Mammary epithelial cell (primary cell): Measurements from ENCODE around the gene PLXNB3.

Experiments
- EZH2 ChIP-seq: IDR thresholded peaks from 2 replicates; pipeline ENCODE4 v1.6.1; 2012; ENCODE audit warnings: low read length, inconsistent platforms, borderline replicate concordance
- TF ChIP-seq, protein P1 (sequence below), 2 donors: IDR thresholded peaks in 1 of 2; conservative IDR thresholded peaks in 1 of 2; 2 replicates each; pipeline ENCODE4 v1.5.1; 2011 to 2012; ENCODE audit warnings: inconsistent platforms in 2 of 2, low read length in 2 of 2, mild to moderate bottlenecking in 2 of 2, control low read depth in 1 of 2, low read depth in 1 of 2; ENCODE audit not compliant: insufficient read depth in 1 of 2; ENCODE audit errors: extremely low read depth in 1 of 2

DNA sequence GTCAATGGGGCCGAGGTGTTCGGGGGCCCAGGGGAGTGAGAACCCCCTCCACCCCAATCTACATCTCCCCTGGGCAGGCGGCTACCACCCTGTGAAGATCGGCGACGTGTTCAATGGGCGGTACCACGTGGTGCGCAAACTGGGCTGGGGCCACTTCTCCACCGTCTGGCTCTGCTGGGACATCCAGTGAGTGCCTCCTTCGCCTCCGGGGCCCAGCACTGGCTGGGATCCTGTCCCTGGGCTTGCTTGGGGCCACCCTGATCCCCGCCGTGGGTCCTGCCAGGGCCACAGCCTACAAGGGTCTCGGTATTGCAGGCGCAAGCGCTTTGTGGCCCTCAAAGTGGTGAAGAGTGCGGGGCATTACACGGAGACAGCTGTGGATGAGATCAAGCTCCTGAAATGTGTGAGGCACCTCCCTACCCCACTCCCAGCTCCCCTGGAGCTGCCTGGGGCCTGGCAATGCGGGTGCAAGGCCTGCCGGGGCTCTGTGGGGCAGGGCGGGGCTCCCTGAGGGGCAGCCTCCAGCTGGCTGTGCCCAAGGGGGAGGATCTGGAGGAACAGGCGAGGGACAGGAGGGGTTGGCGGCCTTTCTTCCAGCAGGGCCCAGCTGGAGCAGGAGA is 17.5 kb downstream of the PLXNB3 start:
- TF ChIP-seq, protein P1, sequence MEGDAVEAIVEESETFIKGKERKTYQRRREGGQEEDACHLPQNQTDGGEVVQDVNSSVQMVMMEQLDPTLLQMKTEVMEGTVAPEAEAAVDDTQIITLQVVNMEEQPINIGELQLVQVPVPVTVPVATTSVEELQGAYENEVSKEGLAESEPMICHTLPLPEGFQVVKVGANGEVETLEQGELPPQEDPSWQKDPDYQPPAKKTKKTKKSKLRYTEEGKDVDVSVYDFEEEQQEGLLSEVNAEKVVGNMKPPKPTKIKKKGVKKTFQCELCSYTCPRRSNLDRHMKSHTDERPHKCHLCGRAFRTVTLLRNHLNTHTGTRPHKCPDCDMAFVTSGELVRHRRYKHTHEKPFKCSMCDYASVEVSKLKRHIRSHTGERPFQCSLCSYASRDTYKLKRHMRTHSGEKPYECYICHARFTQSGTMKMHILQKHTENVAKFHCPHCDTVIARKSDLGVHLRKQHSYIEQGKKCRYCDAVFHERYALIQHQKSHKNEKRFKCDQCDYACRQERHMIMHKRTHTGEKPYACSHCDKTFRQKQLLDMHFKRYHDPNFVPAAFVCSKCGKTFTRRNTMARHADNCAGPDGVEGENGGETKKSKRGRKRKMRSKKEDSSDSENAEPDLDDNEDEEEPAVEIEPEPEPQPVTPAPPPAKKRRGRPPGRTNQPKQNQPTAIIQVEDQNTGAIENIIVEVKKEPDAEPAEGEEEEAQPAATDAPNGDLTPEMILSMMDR (conservative IDR thresholded peaks at IDR 0.05 in 1 of 2, IDR thresholded peaks at IDR 0.05 in 1 of 2; ENCODE audit: extremely low read depth in 1 of 2, insufficient read depth in 1 of 2, low read depth in 1 of 2, low read length in 2 of 2) = no peak
- no peak for TF ChIP-seq EZH2
